ES-I3 (cell line): Measurements from ENCODE around the gene DMC1.
A peak's percentile ranks its signal among the peaks of the same experiment; 100 is the strongest.

ENCODE experiments used
- H3K36me3 ChIP-seq: 2 replicates; pipeline ENCODE4 v1.6.1; 2013; ENCODE audit warnings: mild to moderate bottlenecking, low read length, control low read depth, moderate library complexity; ENCODE audit not compliant: insufficient read depth
- H3K4me1 ChIP-seq: 2 replicates; pipeline ENCODE4 v1.6.1; 2013; ENCODE audit warnings: mild to moderate bottlenecking, control low read depth, low read length; ENCODE audit not compliant: insufficient read depth
- H3K9ac ChIP-seq: 2 replicates; pipeline ENCODE4 v1.6.1; 2013; ENCODE audit warnings: low read depth, mild to moderate bottlenecking, low read length, moderate library complexity
- H3K9me3 ChIP-seq: 2 replicates; pipeline ENCODE4 v1.6.1; 2013; ENCODE audit warnings: mild to moderate bottlenecking, low read length, moderate library complexity; ENCODE audit not compliant: control insufficient read depth, insufficient read depth

DMC1 gene

GRCh38 chr22:38531251-38531938, 38.6 kb downstream of the DMC1 start:
- Histone ChIP-seq H3K9ac (no peak overlapping the region), H3K9me3 (no peaks in the 10 kb centered on the region), H3K36me3 (no peaks in the 10 kb centered on the region), H3K4me1 (no peaks in the 10 kb centered on the region; the same call in 1 of the 2 replicates)

GRCh38 chr22:38524429-38524828, 45.6 kb downstream of the DMC1 start:
- no peak overlapping the region for H3K9ac ChIP-seq
- H3K4me1 ChIP-seq: no peaks in the 10 kb centered on the region

GRCh38 chr22:38523479-38523878, 46.5 kb downstream of the DMC1 start:
- Histone ChIP-seq H3K4me1 (no peaks in the 10 kb centered on the region), H3K36me3 (no peaks in the 10 kb centered on the region), H3K9ac (no peak overlapping the region), H3K9me3 (no peaks in the 10 kb centered on the region)

More at GRCh38 chr22:38524429-38524828, 45.6 kb downstream of the DMC1 start:
- no peaks in the 10 kb centered on the region for H3K9me3 ChIP-seq
- H3K36me3 ChIP-seq: no peaks in the 10 kb centered on the region

GRCh38 chr22:38523029-38523428, 47.0 kb downstream of the DMC1 start:
- Histone ChIP-seq H3K9ac (no peak overlapping the region), H3K9me3 (no peaks in the 10 kb centered on the region), H3K4me1 (no peaks in the 10 kb centered on the region), H3K36me3 (no peaks in the 10 kb centered on the region)

- no peaks in the 10 kb centered on the region for H3K9me3 ChIP-seq
- H3K36me3 ChIP-seq: no peaks in the 10 kb centered on the region
- H3K9ac ChIP-seq: no peak overlapping the region
- H3K4me1 ChIP-seq: peaks cover 2% of the 10 kb centered on the region; the same call in 1 of the 2 replicates
Observed at GRCh38 chr22:38519453-38520250, 50.3 kb downstream of the DMC1 start.

- Histone ChIP-seq H3K9me3 (no peaks in the 10 kb centered on the region), H3K4me1 (peaks cover 2% of the 10 kb centered on the region), H3K9ac (no peak overlapping the region), H3K36me3 (no peaks in the 10 kb centered on the region)
Observed at GRCh38 chr22:38518620-38519019, 51.4 kb downstream of the DMC1 start.

GRCh38 chr22:38513063-38513462, 56.9 kb downstream of the DMC1 start:
- H3K9me3 ChIP-seq: no peaks in the 10 kb centered on the region
- peaks cover 9% of the 10 kb centered on the region for H3K4me1 ChIP-seq
- no peak overlapping the region for H3K9ac ChIP-seq
- H3K36me3 ChIP-seq: no peaks in the 10 kb centered on the region

- Histone ChIP-seq H3K9me3 (no peaks in the 10 kb centered on the region), H3K4me1 (peaks cover 15% of the 10 kb centered on the region; the same call in 1 of the 2 replicates), H3K9ac (no peak overlapping the region)
Observed at GRCh38 chr22:38510416-38510970, 59.5 kb downstream of the DMC1 start.

GRCh38 chr22:38506118-38506962, 63.6 kb downstream of the DMC1 start, which contains the start of gene DDX17:
Gene DDX17, minus strand, starts transcription at chr22:38506311.
- H3K4me1 ChIP-seq: peaks cover 22% of the 10 kb centered on the region; the same call in 1 of the 2 replicates

More at GRCh38 chr22:38510416-38510970, 59.5 kb downstream of the DMC1 start:
- H3K36me3 ChIP-seq: no peaks in the 10 kb centered on the region

GRCh38 chr22:38505541-38506117, 64.4 kb downstream of the DMC1 start:
- Histone ChIP-seq H3K9ac (peak overlapping the region; percentile 98), H3K9me3 (no peaks in the 10 kb centered on the region), H3K4me1 (peaks cover 22% of the 10 kb centered on the region; the same call in 1 of the 2 replicates), H3K36me3 (peaks cover 17% of the 10 kb centered on the region)

More at GRCh38 chr22:38506118-38506962, 63.6 kb downstream of the DMC1 start, which contains the start of gene DDX17:
- peaks cover 12% of the 10 kb centered on the region for H3K36me3 ChIP-seq
- peak within 1 kb of the TSS; percentile 98 for H3K9ac ChIP-seq
- no peaks in the 10 kb centered on the region for H3K9me3 ChIP-seq

- Histone ChIP-seq H3K36me3 (peaks cover 19% of the 10 kb centered on the region), H3K9me3 (no peaks in the 10 kb centered on the region), H3K4me1 (peaks cover 22% of the 10 kb centered on the region; the same call in 1 of the 2 replicates), H3K9ac (peak overlapping the region; percentile 98)
Observed at GRCh38 chr22:38504731-38505540, 65.0 kb downstream of the DMC1 start.

GRCh38 chr22:38503021-38503420, 67.0 kb downstream of the DMC1 start:
- peaks cover 33% of the 10 kb centered on the region for H3K36me3 ChIP-seq
- H3K4me1 ChIP-seq: peaks cover 22% of the 10 kb centered on the region; the same call in 1 of the 2 replicates
- no peaks in the 10 kb centered on the region for H3K9me3 ChIP-seq
- H3K9ac ChIP-seq: no peak overlapping the region
